ENCODE measurements around the gene AKR7A2.

AKR7A2 gene

GRCh38 chr1:19349999-19350398, 38.1 kb upstream of the AKR7A2 start:
- no peak overlapping the region for H2AFZ ChIP-seq (ENCODE audit: low read depth, low read length)
- no peaks in the 10 kb centered on the region for H3K9me3 ChIP-seq (ENCODE audit: low read length)
- H3K4me3 ChIP-seq (ENCODE audit: low read length), result no peak overlapping the region
- H3K27me3 ChIP-seq (ENCODE audit: insufficient read depth, low read length), result no peaks in the 10 kb centered on the region
- H3K4me1 ChIP-seq (ENCODE audit: insufficient read depth, low read length), result no peaks in the 10 kb centered on the region
- peaks cover 52% of the 10 kb centered on the region for H3K36me3 ChIP-seq (ENCODE audit: insufficient read depth, low read length)

GRCh38 chr1:19348441-19349198, 36.7 kb upstream of the AKR7A2 start:
- H3K4me3 ChIP-seq (ENCODE audit: low read length), result no peak overlapping the region
- H3K27me3 ChIP-seq (ENCODE audit: insufficient read depth, low read length), result no peaks in the 10 kb centered on the region
- H3K36me3 ChIP-seq (ENCODE audit: insufficient read depth, low read length), result peaks cover 49% of the 10 kb centered on the region
- no peaks in the 10 kb centered on the region for H3K9me3 ChIP-seq (ENCODE audit: low read length)
- no peaks in the 10 kb centered on the region for H3K4me1 ChIP-seq (ENCODE audit: insufficient read depth, low read length)
- no peak overlapping the region for H2AFZ ChIP-seq (ENCODE audit: low read depth, low read length)

DNA sequence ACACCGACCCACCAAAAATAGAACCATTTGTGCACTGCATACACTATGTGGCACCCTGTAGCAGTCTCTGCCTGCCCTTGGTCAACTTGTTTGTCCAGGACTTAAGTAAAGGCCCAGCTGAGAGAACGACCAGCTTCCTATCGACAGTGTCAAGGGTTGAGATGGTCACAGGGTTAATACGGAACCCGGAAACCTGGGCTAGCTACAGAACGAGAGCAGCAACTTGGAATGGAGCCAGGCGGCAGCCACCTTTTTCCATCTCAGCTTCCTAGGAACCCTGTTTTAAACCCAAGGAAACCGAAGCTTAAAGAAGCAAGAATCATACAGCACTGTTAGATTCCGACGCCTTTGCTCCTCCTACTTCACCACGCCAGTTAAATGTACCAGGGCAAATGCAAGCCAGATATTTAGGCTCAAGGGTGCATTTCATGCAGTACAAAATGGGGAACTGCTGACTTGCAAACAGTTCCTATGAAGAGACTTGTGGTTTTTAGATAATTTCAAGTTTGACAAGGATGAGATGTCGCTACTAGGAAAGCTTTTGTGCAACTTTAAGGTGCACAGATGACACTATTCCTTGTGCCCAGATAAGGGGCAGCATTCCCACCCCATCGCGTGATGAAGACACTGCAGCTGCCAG, 35.7 kb upstream of the AKR7A2 start:
- Histone ChIP-seq H3K36me3 (ENCODE audit: insufficient read depth, low read length) (peaks cover 44% of the 10 kb centered on the region), H3K27me3 (ENCODE audit: insufficient read depth, low read length) (no peaks in the 10 kb centered on the region), H2AFZ (ENCODE audit: low read depth, low read length) (no peak overlapping the region), H3K9me3 (ENCODE audit: low read length) (no peaks in the 10 kb centered on the region), H3K4me1 (ENCODE audit: insufficient read depth, low read length) (no peaks in the 10 kb centered on the region), H3K4me3 (ENCODE audit: low read length) (no peak overlapping the region)

- Histone ChIP-seq H3K9me3 (ENCODE audit: low read length) (no peaks in the 10 kb centered on the region), H2AFZ (ENCODE audit: low read depth, low read length) (no peak overlapping the region), H3K36me3 (ENCODE audit: insufficient read depth, low read length) (peaks cover 38% of the 10 kb centered on the region), H3K4me1 (ENCODE audit: insufficient read depth, low read length) (no peaks in the 10 kb centered on the region), H3K27me3 (ENCODE audit: insufficient read depth, low read length) (no peaks in the 10 kb centered on the region), H3K4me3 (ENCODE audit: low read length) (no peak overlapping the region)
These were observed 34.1 kb upstream of the AKR7A2 start for GRCh38 chr1:19346026-19346425.

- H3K9me3 ChIP-seq (ENCODE audit: low read length), result no peaks in the 10 kb centered on the region
- no peak overlapping the region for H2AFZ ChIP-seq (ENCODE audit: low read depth, low read length)
- H3K36me3 ChIP-seq (ENCODE audit: insufficient read depth, low read length), result peaks cover 41% of the 10 kb centered on the region
- H3K4me1 ChIP-seq (ENCODE audit: insufficient read depth, low read length), result no peaks in the 10 kb centered on the region
- no peak overlapping the region for H3K4me3 ChIP-seq (ENCODE audit: low read length)
- H3K27me3 ChIP-seq (ENCODE audit: insufficient read depth, low read length), result no peaks in the 10 kb centered on the region
These were observed 33.4 kb upstream of the AKR7A2 start for GRCh38 chr1:19345391-19345790.

GRCh38 chr1:19344831-19345230, 32.9 kb upstream of the AKR7A2 start:
- no peak overlapping the region for H2AFZ ChIP-seq (ENCODE audit: low read depth, low read length)
- peaks cover 39% of the 10 kb centered on the region for H3K36me3 ChIP-seq (ENCODE audit: insufficient read depth, low read length)
- H3K27me3 ChIP-seq (ENCODE audit: insufficient read depth, low read length), result no peaks in the 10 kb centered on the region
- H3K9me3 ChIP-seq (ENCODE audit: low read length), result no peaks in the 10 kb centered on the region
- no peaks in the 10 kb centered on the region for H3K4me1 ChIP-seq (ENCODE audit: insufficient read depth, low read length)
- H3K4me3 ChIP-seq (ENCODE audit: low read length), result no peak overlapping the region

DNA sequence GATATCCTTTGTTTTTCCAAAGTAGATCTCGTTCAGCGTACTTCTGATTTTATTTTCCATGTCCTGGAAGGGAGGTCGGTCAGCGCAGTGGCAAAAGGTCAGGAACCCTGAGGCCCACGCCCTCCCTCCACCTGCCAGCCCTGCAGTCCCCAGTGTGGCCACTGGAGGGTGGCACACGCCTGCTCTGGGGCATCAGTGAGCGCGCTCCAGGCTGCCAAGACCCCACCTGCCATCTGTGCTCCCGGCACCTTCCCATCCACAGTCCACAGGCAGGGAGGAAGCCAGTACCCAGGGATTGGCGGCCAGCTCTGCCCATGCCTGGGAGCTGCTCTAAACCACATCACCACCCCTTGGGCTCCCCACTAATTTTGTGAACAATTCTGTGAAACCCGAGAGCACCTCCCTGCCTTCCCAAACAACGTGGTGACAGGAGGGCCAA, 32.4 kb upstream of the AKR7A2 start:
- H3K4me3 ChIP-seq (ENCODE audit: low read length), result no peak overlapping the region
- H3K4me1 ChIP-seq (ENCODE audit: insufficient read depth, low read length), result no peaks in the 10 kb centered on the region
- peaks cover 38% of the 10 kb centered on the region for H3K36me3 ChIP-seq (ENCODE audit: insufficient read depth, low read length)
- no peaks in the 10 kb centered on the region for H3K9me3 ChIP-seq (ENCODE audit: low read length)
- no peak overlapping the region for H2AFZ ChIP-seq (ENCODE audit: low read depth, low read length)
- no peaks in the 10 kb centered on the region for H3K27me3 ChIP-seq (ENCODE audit: insufficient read depth, low read length)

GRCh38 chr1:19343617-19344350, 31.8 kb upstream of the AKR7A2 start:
- Histone ChIP-seq H2AFZ (ENCODE audit: low read depth, low read length) (no peak overlapping the region), H3K4me1 (ENCODE audit: insufficient read depth, low read length) (no peaks in the 10 kb centered on the region), H3K4me3 (ENCODE audit: low read length) (no peak overlapping the region), H3K27me3 (ENCODE audit: insufficient read depth, low read length) (no peaks in the 10 kb centered on the region), H3K36me3 (ENCODE audit: insufficient read depth, low read length) (peaks cover 39% of the 10 kb centered on the region), H3K9me3 (ENCODE audit: low read length) (no peaks in the 10 kb centered on the region)

- peaks cover 39% of the 10 kb centered on the region for H3K36me3 ChIP-seq (ENCODE audit: insufficient read depth, low read length)
- H2AFZ ChIP-seq (ENCODE audit: low read depth, low read length), result no peak overlapping the region
- no peaks in the 10 kb centered on the region for H3K27me3 ChIP-seq (ENCODE audit: insufficient read depth, low read length)
- no peaks in the 10 kb centered on the region for H3K9me3 ChIP-seq (ENCODE audit: low read length)
- no peaks in the 10 kb centered on the region for H3K4me1 ChIP-seq (ENCODE audit: insufficient read depth, low read length)
- no peak overlapping the region for H3K4me3 ChIP-seq (ENCODE audit: low read length)
These were observed 31.1 kb upstream of the AKR7A2 start for GRCh38 chr1:19342894-19343616.

- Histone ChIP-seq H3K4me3 (ENCODE audit: low read length) (no peak overlapping the region), H3K36me3 (ENCODE audit: insufficient read depth, low read length) (peaks cover 36% of the 10 kb centered on the region), H2AFZ (ENCODE audit: low read depth, low read length) (no peak overlapping the region), H3K27me3 (ENCODE audit: insufficient read depth, low read length) (no peaks in the 10 kb centered on the region), H3K9me3 (ENCODE audit: low read length) (no peaks in the 10 kb centered on the region), H3K4me1 (ENCODE audit: insufficient read depth, low read length) (no peaks in the 10 kb centered on the region)
These were observed 30.3 kb upstream of the AKR7A2 start for GRCh38 chr1:19342062-19342750.

- no peaks in the 10 kb centered on the region for H3K4me1 ChIP-seq (ENCODE audit: insufficient read depth, low read length)
- H2AFZ ChIP-seq (ENCODE audit: low read depth, low read length), result no peak overlapping the region
- no peak overlapping the region for H3K4me3 ChIP-seq (ENCODE audit: low read length)
- no peaks in the 10 kb centered on the region for H3K9me3 ChIP-seq (ENCODE audit: low read length)
- no peaks in the 10 kb centered on the region for H3K27me3 ChIP-seq (ENCODE audit: insufficient read depth, low read length)
- H3K36me3 ChIP-seq (ENCODE audit: insufficient read depth, low read length), result peaks cover 35% of the 10 kb centered on the region
These were observed 29.5 kb upstream of the AKR7A2 start for GRCh38 chr1:19341201-19342061.

Measured in neuron (in vitro differentiated cells).